ENCODE measurements around the gene PREX1. TPM values are rescaled to one million over a fixed set of nuclear protein-coding genes. Genes with fewer than 3 reads are reported as not detected.

PREX1 gene
- total and polyA plus RNA-seq, 2 donors (not counting 3 experiments of a cell fraction or from before 2014, with no cell fraction given) = 51.3 to 72.9 TPM

GRCh38 chr20:48718786-48719578 is 108.8 kb downstream of the PREX1 start:
- no peak for FAIRE-seq
- Histone ChIP-seq H3K27ac (ENCODE audit: insufficient read depth, low read depth, low read length) (no peak overlapping the region), H3K9ac (replicated peaks; ENCODE audit: extremely low read depth, insufficient read depth, low read length) (no peak overlapping the region), H3K4me2 (ENCODE audit: insufficient read depth, low read length) (no peak overlapping the region), H2AFZ (ENCODE audit: low read depth, low read length) (no peak overlapping the region), H3K36me3 (ENCODE audit: control insufficient read depth in 2 of 2, extremely low read depth in 1 of 2, insufficient read depth in 2 of 2, low read length in 2 of 2) (peaks cover 0 to 10% of the 10 kb centered on the region in 2 experiments), H4K20me1 (replicated peaks; ENCODE audit: control insufficient read depth, extremely low read depth, insufficient read depth, low read length) (no peaks in the 10 kb centered on the region), H3K4me3 (replicated peaks in 1 of 3; ENCODE audit: insufficient read depth in 1 of 3, low read depth in 1 of 3, low read length in 3 of 3) (no peak overlapping the region), H3K4me1 (ENCODE audit: control insufficient read depth, extremely low read depth, insufficient read depth, low read length) (peaks cover 27% of the 10 kb centered on the region), H3K79me2 (ENCODE audit: control insufficient read depth, insufficient read depth, low read length) (peaks cover 71% of the 10 kb centered on the region), H3K27me3 (ENCODE audit: control insufficient read depth in 2 of 2, insufficient read depth in 2 of 2, low read length in 2 of 2) (no peaks in the 10 kb centered on the region), H3K9me1 (replicated peaks; ENCODE audit: control insufficient read depth, extremely low read depth, insufficient read depth, low read length) (no peaks in the 10 kb centered on the region), H3K9me3 (replicated peaks; ENCODE audit: control insufficient read depth, insufficient read depth, low read length) (no peaks in the 10 kb centered on the region)
- intact Hi-C loops (cut with micrococcal nuclease) (no loop called here), dilution Hi-C loops (cut with MboI; ENCODE audit: extremely low pct_ligation_motif_present, low sequenced_read_pairs) (no loop called here)
- ChIA-PET POLR2A (no interaction called here), CTCF (interaction anchor here (0.6 to 1.3 kb wide), 5 partner anchors 19 to 236 kb away, joined by 3 to 4 read pairs (median 3); no protein-coding TSS in a partner anchor)
- no TSS peak for BruUV-seq (replicated peaks)
- no peak for DNase-seq (ENCODE audit: low read depth, low spot score)
- TF ChIP-seq GATA2 (IDR thresholded peaks at IDR 0.05; ENCODE audit: insufficient read depth, insufficient read length, low read depth, low read length) (no peak), EZH2 (IDR thresholded peaks at IDR 0.05; ENCODE audit: borderline replicate concordance, low read depth, low read length, severe bottlenecking) (no peak), MAX (IDR thresholded peaks at IDR 0.05; ENCODE audit: insufficient read depth, insufficient read length) (no peak), JUN (IDR thresholded peaks at IDR 0.05; ENCODE audit: borderline replicate concordance, insufficient read depth, insufficient read length, low read depth) (no peak), POLR2AphosphoS5 (IDR thresholded peaks at IDR 0.05; ENCODE audit: insufficient read depth, low read depth, low read length) (no peak), MYC (IDR thresholded peaks at IDR 0.05; ENCODE audit: low read depth, low read length) (no peak), POLR2A (IDR thresholded peaks at IDR 0.05; ENCODE audit: low read depth, low read length) (no peak), FOS (IDR thresholded peaks at IDR 0.05; ENCODE audit: borderline replicate concordance, insufficient read depth, low read length) (no peak), CTCF (IDR thresholded peaks at IDR 0.05; ENCODE audit: extremely low read depth in 1 of 2, insufficient read depth in 1 of 2, low read depth in 1 of 2, low read length in 2 of 2) (no peak)
